Measurements from ENCODE around the gene LETM1.

- TF ChIP-seq, protein P1, sequence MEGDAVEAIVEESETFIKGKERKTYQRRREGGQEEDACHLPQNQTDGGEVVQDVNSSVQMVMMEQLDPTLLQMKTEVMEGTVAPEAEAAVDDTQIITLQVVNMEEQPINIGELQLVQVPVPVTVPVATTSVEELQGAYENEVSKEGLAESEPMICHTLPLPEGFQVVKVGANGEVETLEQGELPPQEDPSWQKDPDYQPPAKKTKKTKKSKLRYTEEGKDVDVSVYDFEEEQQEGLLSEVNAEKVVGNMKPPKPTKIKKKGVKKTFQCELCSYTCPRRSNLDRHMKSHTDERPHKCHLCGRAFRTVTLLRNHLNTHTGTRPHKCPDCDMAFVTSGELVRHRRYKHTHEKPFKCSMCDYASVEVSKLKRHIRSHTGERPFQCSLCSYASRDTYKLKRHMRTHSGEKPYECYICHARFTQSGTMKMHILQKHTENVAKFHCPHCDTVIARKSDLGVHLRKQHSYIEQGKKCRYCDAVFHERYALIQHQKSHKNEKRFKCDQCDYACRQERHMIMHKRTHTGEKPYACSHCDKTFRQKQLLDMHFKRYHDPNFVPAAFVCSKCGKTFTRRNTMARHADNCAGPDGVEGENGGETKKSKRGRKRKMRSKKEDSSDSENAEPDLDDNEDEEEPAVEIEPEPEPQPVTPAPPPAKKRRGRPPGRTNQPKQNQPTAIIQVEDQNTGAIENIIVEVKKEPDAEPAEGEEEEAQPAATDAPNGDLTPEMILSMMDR (IDR thresholded peaks at IDR 0.05) = no peak
- TF ChIP-seq POLR2AphosphoS5 (IDR thresholded peaks at IDR 0.05) = no peak
- TF ChIP-seq POLR2A (IDR thresholded peaks at IDR 0.05) = peak; percentile 55
Measured at GRCh38 chr4:1870578-1871443, 14.9 kb upstream of the LETM1 start, which contains the start of gene NSD2.

Measured in prostate gland (tissue), 2 donors.